HCEC 1CT (cell line): ENCODE measurements around the gene RFESD.
"Not testable (repeated sequence)": the region's sequence is repeated elsewhere in the genome, so short reads cannot be mapped to it uniquely, and the experiment has no call there.

Experiments
- DNase-seq: peaks from one replicate; pipeline ENCODE4 v3.0.0-alpha.2; 2017

RFESD gene

GRCh38 chr5:95630394-95630917, 16.1 kb upstream of the RFESD start:
- no peak for DNase-seq

- DNase-seq, result peak; percentile 91
Observed at GRCh38 chr5:95631255-95631958, 15.2 kb upstream of the RFESD start.

- peak; percentile 88 for DNase-seq
Observed at GRCh38 chr5:95631991-95632675, 14.4 kb upstream of the RFESD start.

- not testable (repeated sequence) for DNase-seq
Observed at GRCh38 chr5:95632942-95633341, 13.6 kb upstream of the RFESD start.

GRCh38 chr5:95633671-95634070, 12.9 kb upstream of the RFESD start:
- DNase-seq, result no peak

GRCh38 chr5:95634081-95634480, 12.5 kb upstream of the RFESD start:
- DNase-seq, result no peak

GRCh38 chr5:95638632-95639031, 7.9 kb upstream of the RFESD start:
- no peak for DNase-seq

GRCh38 chr5:95641741-95642220, 4.8 kb upstream of the RFESD start:
- DNase-seq, result no peak

GRCh38 chr5:95643152-95643551, 3.4 kb upstream of the RFESD start:
- no peak for DNase-seq

GRCh38 chr5:95644351-95645042, 2.1 kb upstream of the RFESD start:
- peak; percentile 57 for DNase-seq

- not testable (repeated sequence) for DNase-seq
Observed at GRCh38 chr5:95646226-95646568, 380 bp upstream of the RFESD start.

- no peak for DNase-seq
Observed at GRCh38 chr5:95647886-95648860, 1.6 kb downstream of the RFESD start.

GRCh38 chr5:95649274-95649673, 2.7 kb downstream of the RFESD start:
- DNase-seq, result no peak

- no peak for DNase-seq
Observed at GRCh38 chr5:95649842-95650620, 3.5 kb downstream of the RFESD start.

- DNase-seq, result no peak
Observed at GRCh38 chr5:95652849-95653248, 6.3 kb downstream of the RFESD start.

GRCh38 chr5:95654196-95654595, 7.6 kb downstream of the RFESD start:
- no peak for DNase-seq

- DNase-seq, result no peak
Observed at GRCh38 chr5:95655575-95655974, 9.0 kb downstream of the RFESD start.

GRCh38 chr5:95660060-95660459, 13.5 kb downstream of the RFESD start:
- DNase-seq, result no peak

GRCh38 chr5:95662946-95663345, 16.4 kb downstream of the RFESD start:
- DNase-seq, result no peak

GRCh38 chr5:95664204-95664786, 17.7 kb downstream of the RFESD start:
- peak; percentile 46 for DNase-seq

- DNase-seq, result no peak
Observed at GRCh38 chr5:95667061-95667618, 20.6 kb downstream of the RFESD start.
